Keratinocyte (primary cell): ENCODE data around the gene SLC2A4. TPM values are rescaled to one million over a fixed set of nuclear protein-coding genes. Genes with fewer than 3 reads are reported as not detected.

ENCODE experiments used
- DNase-seq: peaks from one replicate; pipeline ENCODE4 v3.0.0-alpha.2; 2011; ENCODE audit warnings: low read depth, missing footprints, low spot score
- FAIRE-seq: peaks from 2 replicates; lab custom pipeline; 2011; peaks lifted over from hg19 to GRCh38; lab: Jason Lieb, UNC
- H2AFZ ChIP-seq: 2 replicates; pipeline ENCODE4 v1.6.0; 2012; ENCODE audit warnings: low read length, control low read depth, inconsistent platforms; ENCODE audit not compliant: control insufficient read depth
- H3K27ac ChIP-seq: 2 replicates; pipeline ENCODE4 v1.5.1; 2011; ENCODE audit warnings: low read length; ENCODE audit not compliant: control insufficient read depth, insufficient read depth
- H3K27me3 ChIP-seq: 3 replicates; pipeline ENCODE4 v1.6.0; 2011; ENCODE audit warnings: low read length; ENCODE audit not compliant: control insufficient read depth, insufficient read depth; ENCODE audit errors: extremely low read depth
- H3K36me3 ChIP-seq, 2 experiments: 2 replicates in 1 of 2; 3 replicates in 1 of 2; pipeline ENCODE4 v1.5.1; 2011; ENCODE audit warnings: low read length in 2 of 2, mild to moderate bottlenecking in 1 of 2; ENCODE audit not compliant: control insufficient read depth in 2 of 2, insufficient read depth in 2 of 2; ENCODE audit errors: extremely low read depth in 1 of 2
- H3K4me1 ChIP-seq: 3 replicates; pipeline ENCODE4 v1.5.1; 2011; ENCODE audit warnings: low read length; ENCODE audit not compliant: control insufficient read depth, insufficient read depth; ENCODE audit errors: extremely low read depth
- H3K4me2 ChIP-seq: 3 replicates; pipeline ENCODE4 v1.6.0; 2011; ENCODE audit warnings: low read depth, low read length; ENCODE audit not compliant: control insufficient read depth, insufficient read depth; ENCODE audit errors: extremely low read depth
- H3K4me3 ChIP-seq, 3 experiments: fragments of 200-600 bp in 1 of 3; sonication (generic) in 1 of 3; 2 replicates in 2 of 3; 3 replicates in 1 of 3; pipeline ENCODE4 v1.5.1; 2011 to 2016; ENCODE audit warnings: low read length in 3 of 3, mild to moderate bottlenecking in 3 of 3, control low read depth in 2 of 3, inconsistent platforms in 1 of 3, low read depth in 1 of 3, mixed read lengths in 1 of 3, mixed run types in 1 of 3, moderate library complexity in 1 of 3; ENCODE audit not compliant: control insufficient read depth in 2 of 3, insufficient read depth in 2 of 3; ENCODE audit errors: extremely low read depth in 1 of 3
- H3K79me2 ChIP-seq: 2 replicates; pipeline ENCODE4 v1.6.0; 2012; ENCODE audit warnings: low read length; ENCODE audit not compliant: control insufficient read depth, insufficient read depth
- H3K9ac ChIP-seq: 3 replicates; pipeline ENCODE4 v1.6.0; 2011; ENCODE audit warnings: low read length; ENCODE audit not compliant: control insufficient read depth, insufficient read depth; ENCODE audit errors: extremely low read depth
- H3K9me1 ChIP-seq: 3 replicates; pipeline ENCODE4 v1.6.0; 2011; ENCODE audit warnings: low read length; ENCODE audit not compliant: control insufficient read depth, insufficient read depth; ENCODE audit errors: extremely low read depth
- H3K9me3 ChIP-seq: 2 replicates; pipeline ENCODE4 v1.5.1; 2012; ENCODE audit warnings: low read depth, low read length; ENCODE audit not compliant: control insufficient read depth
- H4K20me1 ChIP-seq: 3 replicates; pipeline ENCODE4 v1.6.0; 2011; ENCODE audit warnings: low read length; ENCODE audit not compliant: control insufficient read depth, insufficient read depth; ENCODE audit errors: extremely low read depth
- EZH2 ChIP-seq: IDR thresholded peaks from one replicate; pipeline ENCODE4 v1.6.1; 2012; ENCODE audit warnings: inconsistent platforms, mild to moderate bottlenecking, low read length, moderate library complexity
- dilution Hi-C: fragments of 300-500 bp; cut with MboI; formaldehyde crosslinking; loops from one replicate; pipeline ENCODE4 v1.7.0; 2020; ENCODE audit warnings: low sequenced_read_pairs; ENCODE audit not compliant: extremely low pct_ligation_motif_present
- polyA plus RNA-seq, 5 experiments: library from polyadenylated mRNA; depleted of rRNA in 3 of 5; stranded (reverse) in 3 of 5; stranded (forward) in 1 of 5; unstranded in 1 of 5; fragments of >200 nt; gene quantifications; 1 replicate in 1 of 5; 2 replicates in 3 of 5; 3 replicates in 1 of 5; pipeline versions ENCODE4 v1.2.1 to v1.2.3, GENCODE V29; 2011 to 2012; ENCODE audit warnings: missing spikeins in 2 of 5, low read depth in 1 of 5, low replicate concordance in 1 of 5
- TF ChIP-seq, protein P1 (sequence below), 3 experiments: IDR thresholded peaks in 1 of 3; conservative IDR thresholded peaks in 1 of 3; optimal IDR thresholded peaks in 1 of 3; 2 replicates in 2 of 3; 3 replicates in 1 of 3; pipeline versions ENCODE3 to v1.5.1; 2011; ENCODE audit warnings: low read length in 3 of 3, mild to moderate bottlenecking in 3 of 3, moderate library complexity in 2 of 3, control low read depth in 1 of 3, inconsistent platforms in 1 of 3; ENCODE audit not compliant: insufficient read depth in 2 of 3; ENCODE audit errors: extremely low read depth in 1 of 3

Gene SLC2A4
- polyA plus RNA-seq, 1 donor (not counting 4 experiments of a cell fraction or from before 2014, with no cell fraction given) = not detected

DNA sequence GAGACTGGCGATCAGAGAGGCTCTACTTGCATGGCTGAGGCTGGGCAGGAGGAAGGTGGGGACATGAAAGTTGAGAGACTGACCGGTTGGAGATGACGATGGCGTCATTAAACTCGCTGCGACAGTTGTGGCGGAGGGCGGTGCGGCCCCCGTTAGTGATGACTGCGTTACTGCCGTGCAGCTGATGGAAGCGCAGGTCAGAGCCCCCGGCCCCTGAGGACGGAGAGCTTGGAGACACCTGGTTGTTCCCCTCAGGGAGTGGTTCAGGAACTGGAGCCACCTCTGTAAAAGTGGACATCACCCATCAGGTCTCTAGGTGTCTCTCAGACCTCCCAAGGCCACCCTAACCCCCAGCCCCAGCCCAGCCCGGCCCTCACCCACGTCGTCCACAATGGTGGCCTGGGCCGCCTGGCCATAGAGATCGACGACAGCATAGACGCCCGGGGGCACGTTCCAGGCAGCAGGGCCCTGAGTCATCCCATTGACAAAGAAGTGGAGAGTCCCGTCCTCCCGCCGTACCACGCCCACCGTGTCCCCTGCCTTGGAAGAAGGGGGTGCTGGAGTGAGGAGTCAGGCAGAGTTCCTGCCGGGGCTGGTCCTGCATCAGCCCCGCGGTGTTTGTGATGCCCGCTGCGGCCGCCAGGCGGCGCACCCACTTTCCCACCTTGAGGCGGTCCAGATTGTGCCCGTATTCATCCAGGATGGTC lies 42.4 kb downstream of the SLC2A4 start:
- DNase-seq (no peak), FAIRE-seq (no peak)
- no peaks in the 10 kb centered on the region for H4K20me1 ChIP-seq
- H3K36me3 ChIP-seq = peaks cover 39 to 62% of the 10 kb centered on the region in 2 experiments
- no peak overlapping the region for H2AFZ ChIP-seq
- no peak overlapping the region for H3K9ac ChIP-seq
- H3K4me1 ChIP-seq = peaks cover 5% of the 10 kb centered on the region
- H3K27me3 ChIP-seq = no peaks in the 10 kb centered on the region
- no peaks in the 10 kb centered on the region for H3K9me3 ChIP-seq
- peaks cover 16% of the 10 kb centered on the region for H3K79me2 ChIP-seq
- peaks cover 2% of the 10 kb centered on the region for H3K9me1 ChIP-seq
- TF ChIP-seq, protein P1, sequence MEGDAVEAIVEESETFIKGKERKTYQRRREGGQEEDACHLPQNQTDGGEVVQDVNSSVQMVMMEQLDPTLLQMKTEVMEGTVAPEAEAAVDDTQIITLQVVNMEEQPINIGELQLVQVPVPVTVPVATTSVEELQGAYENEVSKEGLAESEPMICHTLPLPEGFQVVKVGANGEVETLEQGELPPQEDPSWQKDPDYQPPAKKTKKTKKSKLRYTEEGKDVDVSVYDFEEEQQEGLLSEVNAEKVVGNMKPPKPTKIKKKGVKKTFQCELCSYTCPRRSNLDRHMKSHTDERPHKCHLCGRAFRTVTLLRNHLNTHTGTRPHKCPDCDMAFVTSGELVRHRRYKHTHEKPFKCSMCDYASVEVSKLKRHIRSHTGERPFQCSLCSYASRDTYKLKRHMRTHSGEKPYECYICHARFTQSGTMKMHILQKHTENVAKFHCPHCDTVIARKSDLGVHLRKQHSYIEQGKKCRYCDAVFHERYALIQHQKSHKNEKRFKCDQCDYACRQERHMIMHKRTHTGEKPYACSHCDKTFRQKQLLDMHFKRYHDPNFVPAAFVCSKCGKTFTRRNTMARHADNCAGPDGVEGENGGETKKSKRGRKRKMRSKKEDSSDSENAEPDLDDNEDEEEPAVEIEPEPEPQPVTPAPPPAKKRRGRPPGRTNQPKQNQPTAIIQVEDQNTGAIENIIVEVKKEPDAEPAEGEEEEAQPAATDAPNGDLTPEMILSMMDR (optimal IDR thresholded peaks at IDR 0.05 in 1 of 3, IDR thresholded peaks at IDR 0.05 in 1 of 3, conservative IDR thresholded peaks at IDR 0.05 in 1 of 3; ENCODE audit: extremely low read depth in 1 of 3, insufficient read depth in 2 of 3, low read length in 3 of 3) = peak; percentile 90 to 93 (median 93)
- no peak for TF ChIP-seq EZH2
- H3K27ac ChIP-seq = no peak overlapping the region
- H3K4me2 ChIP-seq = no peak overlapping the region
- dilution Hi-C loops = no loop called here
- no peak overlapping the region for H3K4me3 ChIP-seq

DNA sequence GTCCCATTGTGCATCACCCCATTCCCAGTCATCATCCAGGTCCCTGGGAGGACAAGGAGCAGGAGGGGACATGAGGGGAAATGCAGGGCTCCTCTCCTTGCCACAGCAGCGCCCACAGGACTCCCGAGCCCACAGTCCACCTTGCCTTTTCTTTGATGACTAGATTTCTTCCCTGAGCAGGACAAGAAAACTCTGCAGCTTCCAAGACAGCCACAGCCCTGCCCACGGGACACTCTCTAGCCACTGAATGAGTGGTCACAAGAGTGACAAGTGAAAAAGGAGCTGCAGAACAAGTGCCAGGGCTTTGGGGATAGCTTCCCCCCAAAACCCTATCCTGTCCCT lies 42.9 kb downstream of the SLC2A4 start:
- Histone ChIP-seq H3K9ac (no peak overlapping the region), H3K27me3 (no peaks in the 10 kb centered on the region), H2AFZ (no peak overlapping the region), H3K9me3 (no peaks in the 10 kb centered on the region), H3K9me1 (peaks cover 2% of the 10 kb centered on the region), H3K36me3 (peaks cover 39 to 62% of the 10 kb centered on the region in 2 experiments), H4K20me1 (no peaks in the 10 kb centered on the region), H3K27ac (no peak overlapping the region), H3K4me1 (peaks cover 5% of the 10 kb centered on the region), H3K4me3 (no peak overlapping the region), H3K4me2 (no peak overlapping the region), H3K79me2 (peaks cover 17% of the 10 kb centered on the region)
- dilution Hi-C loops = no loop called here
- TF ChIP-seq, protein P1 (optimal IDR thresholded peaks at IDR 0.05 in 1 of 3, IDR thresholded peaks at IDR 0.05 in 1 of 3, conservative IDR thresholded peaks at IDR 0.05 in 1 of 3; ENCODE audit: extremely low read depth in 1 of 3, insufficient read depth in 2 of 3, low read length in 3 of 3) = no peak
- no peak for TF ChIP-seq EZH2
- FAIRE-seq (no peak), DNase-seq (no peak)
